Lower leg skin (tissue), 4 donors: ENCODE data around the gene JARID2. TPM values are rescaled to one million over a fixed set of nuclear protein-coding genes. Genes with fewer than 3 reads are reported as not detected.

ENCODE experiments used
- DNase-seq, 2 donors: peaks; one replicate each; pipeline ENCODE4 v3.0.0-alpha.2; 2019; ENCODE audit warnings: low spot score in 2 of 2
- H3K4me3 ChIP-seq: fragments of 200-600 bp; sonication (generic); 2 replicates; pipeline ENCODE4 v1.5.1; 2017; ENCODE audit warnings: mild to moderate bottlenecking, low read depth; ENCODE audit not compliant: poor library complexity, severe bottlenecking
- POLR2A ChIP-seq, 2 donors: fragments of 450-650 bp; IDR thresholded peaks; one replicate each; pipeline ENCODE4 v1.6.1; 2016 to 2017; ENCODE audit warnings: antibody characterized with exemption in 2 of 2, mild to moderate bottlenecking in 1 of 2, moderate library complexity in 1 of 2
- WGBS, 2 donors: methylation state at CpG; one replicate each; pipeline ENCODE4 v1.1.5; 2018; 5-methylcytosine and 5-hydroxymethylcytosine counted together
- intact Hi-C: fragments of 100-400 bp; cut with DNase I; formaldehyde crosslinking; loops from one replicate; pipeline ENCODE4 v1.15.0; 2023; ENCODE audit warnings: low total_unique reads
- total RNA-seq, 4 donors: library from RNA; depleted of rRNA; stranded (reverse); fragments of >200 nt; gene quantifications; one replicate each; pipeline ENCODE4 v1.1.0, GENCODE V29; 2016
- TF ChIP-seq, protein P1 (sequence below), 3 donors: fragments of 450-650 bp; IDR thresholded peaks; one replicate each; pipeline ENCODE4 v1.5.1; 2016; ENCODE audit warnings: antibody characterized with exemption in 3 of 3, mild to moderate bottlenecking in 3 of 3, moderate library complexity in 2 of 3

The JARID2 gene
- total RNA-seq, 4 donors from 2014 or later, result 17.9 to 24.2 (median 21.6) TPM

DNA sequence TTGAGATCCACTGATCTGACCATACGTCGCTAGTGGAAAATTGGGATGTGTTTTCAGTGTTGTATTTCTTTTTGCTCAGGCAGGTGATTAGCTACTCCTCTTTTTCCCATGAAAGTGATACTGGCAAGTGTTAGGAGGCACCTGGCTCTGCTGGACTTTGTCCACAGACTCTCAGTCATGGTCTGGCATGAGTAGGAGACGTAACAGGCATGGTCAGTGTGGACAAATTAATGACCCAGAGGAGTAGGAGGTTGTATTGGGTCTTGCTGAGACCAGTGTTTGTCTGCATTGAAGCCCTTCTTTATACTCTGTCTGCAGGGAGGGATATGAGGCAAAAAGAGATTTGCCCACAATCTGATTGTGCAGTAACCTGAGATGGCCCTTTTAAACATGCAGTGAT lies 238.3 kb downstream of the JARID2 start:
- WGBS, 2 donors, result 96 to 100% methylated on average over 3 of the region's 3 CpGs

DNA sequence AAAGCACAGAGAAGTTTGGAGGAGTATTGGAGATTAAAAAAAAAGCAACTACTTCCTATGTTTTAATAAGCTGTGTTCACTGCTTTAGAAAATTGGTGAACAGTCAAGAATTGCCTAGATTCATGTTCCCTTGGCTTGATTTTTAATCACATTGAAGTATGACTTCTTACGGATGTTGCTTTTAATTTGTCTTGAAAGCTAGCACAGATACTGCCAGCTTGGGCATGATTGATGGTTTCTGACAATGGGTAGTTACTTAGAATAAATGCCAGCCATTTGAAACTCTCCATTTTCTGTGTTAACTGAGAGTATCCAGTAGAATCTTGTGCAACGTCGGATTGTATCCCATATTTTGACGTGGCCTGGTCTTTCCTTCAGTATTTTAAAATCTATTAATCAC lies 239.0 kb downstream of the JARID2 start:
- no peak for DNase-seq
- 82 to 83% methylated on average over 4 of the region's 4 CpGs for WGBS, 2 donors
- no peak overlapping the region for H3K4me3 ChIP-seq
- intact Hi-C loops, result no loop called here
- no peak for TF ChIP-seq POLR2A (IDR thresholded peaks at IDR 0.05)
- TF ChIP-seq, protein P1, sequence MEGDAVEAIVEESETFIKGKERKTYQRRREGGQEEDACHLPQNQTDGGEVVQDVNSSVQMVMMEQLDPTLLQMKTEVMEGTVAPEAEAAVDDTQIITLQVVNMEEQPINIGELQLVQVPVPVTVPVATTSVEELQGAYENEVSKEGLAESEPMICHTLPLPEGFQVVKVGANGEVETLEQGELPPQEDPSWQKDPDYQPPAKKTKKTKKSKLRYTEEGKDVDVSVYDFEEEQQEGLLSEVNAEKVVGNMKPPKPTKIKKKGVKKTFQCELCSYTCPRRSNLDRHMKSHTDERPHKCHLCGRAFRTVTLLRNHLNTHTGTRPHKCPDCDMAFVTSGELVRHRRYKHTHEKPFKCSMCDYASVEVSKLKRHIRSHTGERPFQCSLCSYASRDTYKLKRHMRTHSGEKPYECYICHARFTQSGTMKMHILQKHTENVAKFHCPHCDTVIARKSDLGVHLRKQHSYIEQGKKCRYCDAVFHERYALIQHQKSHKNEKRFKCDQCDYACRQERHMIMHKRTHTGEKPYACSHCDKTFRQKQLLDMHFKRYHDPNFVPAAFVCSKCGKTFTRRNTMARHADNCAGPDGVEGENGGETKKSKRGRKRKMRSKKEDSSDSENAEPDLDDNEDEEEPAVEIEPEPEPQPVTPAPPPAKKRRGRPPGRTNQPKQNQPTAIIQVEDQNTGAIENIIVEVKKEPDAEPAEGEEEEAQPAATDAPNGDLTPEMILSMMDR (IDR thresholded peaks at IDR 0.05), result no peak

More for the DNA sequence above, 238.3 kb downstream of the JARID2 start:
- TF ChIP-seq, protein P1 (IDR thresholded peaks at IDR 0.05), result no peak
- no peak for TF ChIP-seq POLR2A (IDR thresholded peaks at IDR 0.05)
- DNase-seq, result no peak
- no peak overlapping the region for H3K4me3 ChIP-seq
- intact Hi-C loops, result no loop called here

DNA sequence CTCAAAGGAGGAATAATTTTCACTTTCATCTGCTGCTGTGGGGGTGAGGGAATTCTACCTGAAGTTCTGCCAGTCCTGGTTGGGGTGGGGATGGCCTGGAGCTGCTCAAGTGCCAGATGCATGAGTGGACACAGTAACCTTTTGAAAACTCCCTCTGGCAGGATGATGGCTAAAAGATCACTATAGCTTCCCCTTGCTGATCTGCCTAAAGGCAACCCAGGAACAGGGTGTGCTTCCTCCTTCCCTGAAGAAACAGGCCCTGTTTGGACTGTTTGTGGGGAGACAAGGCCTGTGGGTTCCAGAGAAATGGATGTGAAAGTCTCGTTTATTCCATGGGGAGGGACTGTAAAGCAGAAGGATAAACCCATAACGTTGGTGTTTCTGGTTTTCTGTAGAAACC lies 240.1 kb downstream of the JARID2 start:
- WGBS, 2 donors, result 59 to 83% methylated on average over 2 of the region's 2 CpGs
- no peak for TF ChIP-seq POLR2A (IDR thresholded peaks at IDR 0.05)
- TF ChIP-seq, protein P1 (IDR thresholded peaks at IDR 0.05), result no peak
- H3K4me3 ChIP-seq, result no peak overlapping the region
- DNase-seq, result no peak
- intact Hi-C loops, result no loop called here

DNA sequence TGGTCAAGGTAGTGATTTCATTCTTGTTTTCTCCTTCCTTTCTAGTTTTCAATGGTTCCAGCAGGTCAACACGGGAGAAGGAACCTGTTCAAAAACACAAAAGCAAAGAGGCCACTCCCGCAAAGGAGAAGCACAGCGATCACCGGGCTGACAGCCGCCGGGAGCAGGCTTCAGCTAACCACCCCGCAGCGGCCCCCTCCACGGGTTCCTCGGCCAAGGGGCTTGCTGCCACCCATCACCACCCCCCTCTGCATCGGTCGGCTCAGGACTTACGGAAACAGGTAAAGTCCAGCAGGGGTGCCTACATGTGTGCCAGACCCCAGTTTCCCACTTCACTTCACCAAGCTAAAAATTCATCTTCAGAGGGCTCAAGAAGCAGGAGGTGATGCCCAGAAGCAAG lies 241.4 kb downstream of the JARID2 start:
- no peak overlapping the region for H3K4me3 ChIP-seq
- DNase-seq, result no peak
- 93 to 98% methylated on average over 13 of the region's 13 CpGs for WGBS, 2 donors
- no peak for TF ChIP-seq POLR2A (IDR thresholded peaks at IDR 0.05)
- TF ChIP-seq, protein P1 (IDR thresholded peaks at IDR 0.05), result no peak
- intact Hi-C loops, result no loop called here

DNA sequence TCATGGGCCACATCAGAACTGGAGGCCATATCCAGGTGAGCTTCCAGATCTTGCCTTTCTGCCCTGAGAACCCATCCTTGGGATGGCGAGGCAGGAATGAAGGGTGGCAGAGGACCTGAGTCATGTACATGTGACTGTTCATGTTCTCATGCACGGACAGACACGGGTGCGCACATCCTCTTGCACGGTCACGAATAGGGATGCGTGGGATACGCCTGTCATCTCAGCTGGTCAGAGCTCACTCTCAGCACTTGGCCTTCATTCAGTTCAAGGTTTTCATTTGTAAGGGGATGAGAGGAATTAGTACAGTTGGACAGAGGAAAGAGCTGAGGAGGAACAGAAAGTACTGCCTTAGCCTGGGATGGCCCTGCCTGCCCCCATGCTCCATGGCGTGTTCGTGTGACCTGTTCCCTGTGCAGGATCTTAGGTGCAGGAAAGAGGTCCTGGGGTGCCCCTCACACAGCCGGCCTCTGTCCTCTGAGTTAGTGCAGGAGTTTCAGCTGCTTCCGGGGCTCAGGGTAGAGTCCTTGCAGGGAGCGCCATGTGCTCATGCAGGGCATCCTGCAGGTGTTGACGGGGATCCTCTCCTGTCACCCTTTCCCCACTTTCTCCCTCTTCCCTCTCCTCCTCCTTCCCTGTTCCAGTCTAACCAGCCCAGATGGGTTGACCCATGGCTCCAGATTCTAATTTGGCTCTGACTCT lies 243.5 kb downstream of the JARID2 start:
- intact Hi-C loops, result no loop called here
- DNase-seq, result no peak
- no peak for TF ChIP-seq POLR2A (IDR thresholded peaks at IDR 0.05)
- TF ChIP-seq, protein P1 (IDR thresholded peaks at IDR 0.05), result no peak
- WGBS, 2 donors, result 80 to 92% methylated on average over 14 of the region's 14 CpGs
- H3K4me3 ChIP-seq, result no peak overlapping the region
